ENCODE results near the gene PIH1D2.
"Not testable (repeated sequence)": the region's sequence is repeated elsewhere in the genome, so short reads cannot be mapped to it uniquely, and the experiment has no call there.

PIH1D2 gene

DNA sequence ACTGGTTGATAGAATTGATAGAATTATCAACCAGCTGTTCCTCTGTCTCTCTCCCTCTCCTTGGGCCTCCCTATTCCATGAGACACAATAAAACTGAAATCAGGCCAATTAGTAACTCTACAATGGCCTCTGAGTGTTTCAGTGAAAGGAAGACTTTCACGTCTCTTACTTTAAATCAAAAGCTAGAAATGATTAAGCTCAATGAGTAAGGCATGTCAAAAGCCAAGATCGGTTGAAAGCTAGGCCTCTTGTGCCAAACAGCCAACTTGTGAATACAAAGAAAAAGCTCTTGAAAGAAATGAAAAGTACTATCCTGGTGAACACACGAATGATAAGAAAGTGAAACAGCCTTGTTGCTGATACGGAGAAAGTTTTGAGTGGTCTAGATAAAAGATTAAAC, 16.6 kb downstream of the PIH1D2 start:
- DNase-seq (ENCODE audit: low read depth) = no peak

- DNase-seq (ENCODE audit: low read depth) = no peak
Measured at GRCh38 chr11:112051768-112052167, 22.0 kb downstream of the PIH1D2 start.

DNA sequence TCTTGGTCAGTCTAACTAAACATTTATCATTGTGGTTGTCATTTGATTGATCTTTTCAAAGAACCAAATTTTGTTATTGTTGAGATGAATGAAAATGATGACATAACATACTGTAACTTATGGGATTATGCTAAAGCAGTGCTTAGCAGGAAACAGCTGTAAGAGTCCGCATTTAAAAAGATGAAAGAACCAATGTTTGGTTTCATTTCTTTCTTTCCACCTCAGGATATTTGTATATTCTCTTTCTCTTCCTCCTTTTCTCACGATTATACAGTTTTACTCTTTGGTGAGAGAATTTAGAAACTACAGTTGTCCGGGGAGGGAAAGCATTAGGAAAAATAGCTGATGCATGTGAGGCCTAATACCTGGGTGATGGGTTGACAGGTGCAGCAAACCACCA, 23.1 kb downstream of the PIH1D2 start:
- DNase-seq (ENCODE audit: low read depth) = no peak

DNA sequence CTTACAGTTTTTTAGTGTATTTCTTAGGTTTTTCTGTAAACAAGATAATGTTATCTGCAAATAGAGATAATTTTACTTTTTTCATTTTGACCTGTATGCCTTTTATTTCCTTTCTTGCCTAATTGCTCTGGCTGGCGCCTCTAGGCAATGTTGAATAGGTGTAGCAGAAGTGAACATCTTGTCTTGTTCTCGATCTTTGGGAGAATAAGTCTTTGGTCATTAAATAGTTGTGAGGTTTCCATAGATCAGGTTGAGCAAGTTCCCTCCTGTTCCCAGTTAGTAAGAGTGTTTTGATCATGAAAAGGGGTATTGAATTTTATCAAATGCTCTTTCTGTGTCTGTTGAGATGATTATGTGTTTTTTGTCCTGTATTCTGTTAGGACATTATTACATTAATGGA, 24.0 kb downstream of the PIH1D2 start:
- no peak for DNase-seq (ENCODE audit: low read depth)

GRCh38 chr11:112048256-112048655, 25.6 kb downstream of the PIH1D2 start:
- DNase-seq (ENCODE audit: low read depth) = not testable (repeated sequence)

GRCh38 chr11:112046647-112047046, 27.2 kb downstream of the PIH1D2 start:
- not testable (repeated sequence) for DNase-seq (ENCODE audit: low read depth)

DNA sequence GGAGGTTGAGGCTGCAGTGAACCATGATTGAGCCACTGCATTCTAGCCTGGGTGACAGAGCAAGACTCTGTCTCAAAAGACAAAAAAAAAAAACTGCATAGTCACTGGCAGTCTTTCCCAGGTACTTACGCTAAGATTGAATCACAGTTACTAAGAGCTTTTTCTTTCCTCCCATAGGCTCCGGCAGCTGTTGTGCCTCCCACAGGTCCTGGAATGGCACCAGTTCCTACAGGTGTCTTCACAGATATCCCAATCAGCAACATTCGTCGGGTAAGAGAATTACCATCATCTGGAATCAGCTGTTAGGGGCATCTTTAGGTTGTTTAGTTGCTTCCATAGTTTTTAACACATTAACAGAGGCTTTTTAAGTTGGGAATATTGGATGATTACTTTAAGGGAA, 28.9 kb downstream of the PIH1D2 start:
- DNase-seq (ENCODE audit: low read depth) = no peak

DNA sequence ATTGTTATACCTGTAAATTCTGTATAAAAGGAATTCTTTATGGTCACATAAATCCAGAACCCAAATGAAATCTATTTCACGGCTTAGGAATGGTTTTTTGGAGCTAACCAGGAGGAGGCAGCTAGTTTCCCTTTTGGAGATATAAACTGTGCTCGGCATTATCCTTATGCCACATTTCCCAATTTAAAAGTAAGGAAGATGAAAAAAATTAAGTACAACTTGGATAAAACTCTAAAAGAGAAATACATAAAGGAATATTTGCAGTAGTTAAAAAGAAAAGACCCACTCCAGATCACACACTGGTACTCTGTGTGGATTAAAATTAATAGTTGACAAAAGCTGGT, 30.9 kb downstream of the PIH1D2 start:
- DNase-seq (ENCODE audit: low read depth) = no peak

- DNase-seq (ENCODE audit: low read depth) = no peak
Measured at GRCh38 chr11:112042161-112042960, 31.5 kb downstream of the PIH1D2 start.

- no peak for DNase-seq (ENCODE audit: low read depth)
Measured at GRCh38 chr11:112037527-112037926, 36.3 kb downstream of the PIH1D2 start.

DNA sequence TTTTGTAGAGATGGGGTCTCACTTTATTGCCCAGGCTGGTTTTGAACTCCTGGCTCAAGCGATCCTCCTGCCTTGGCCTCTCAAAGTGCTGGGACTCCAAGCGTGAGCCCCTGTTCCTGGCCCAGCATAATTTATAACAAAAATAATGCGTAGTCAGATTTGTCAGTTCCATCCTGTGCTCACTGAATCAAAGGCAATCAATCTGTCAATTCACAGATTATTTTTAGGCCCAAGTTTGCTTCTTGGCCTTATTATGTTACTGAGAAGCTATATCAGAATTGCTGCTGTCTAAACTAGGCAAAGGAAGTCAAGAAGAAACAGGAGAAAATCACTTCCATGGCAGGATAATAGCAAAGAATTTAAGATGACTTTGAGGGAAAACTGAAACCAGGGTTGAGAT, 39.9 kb downstream of the PIH1D2 start:
- DNase-seq (ENCODE audit: low read depth) = no peak

- no peak for DNase-seq (ENCODE audit: low read depth)
Measured at GRCh38 chr11:112029460-112029859, 44.4 kb downstream of the PIH1D2 start.

- DNase-seq (ENCODE audit: low read depth) = not testable (repeated sequence)
Measured at GRCh38 chr11:112026784-112027410, 46.9 kb downstream of the PIH1D2 start.

GRCh38 chr11:112025707-112026106, 48.1 kb downstream of the PIH1D2 start:
- DNase-seq (ENCODE audit: low read depth) = peak; percentile 12

DNA sequence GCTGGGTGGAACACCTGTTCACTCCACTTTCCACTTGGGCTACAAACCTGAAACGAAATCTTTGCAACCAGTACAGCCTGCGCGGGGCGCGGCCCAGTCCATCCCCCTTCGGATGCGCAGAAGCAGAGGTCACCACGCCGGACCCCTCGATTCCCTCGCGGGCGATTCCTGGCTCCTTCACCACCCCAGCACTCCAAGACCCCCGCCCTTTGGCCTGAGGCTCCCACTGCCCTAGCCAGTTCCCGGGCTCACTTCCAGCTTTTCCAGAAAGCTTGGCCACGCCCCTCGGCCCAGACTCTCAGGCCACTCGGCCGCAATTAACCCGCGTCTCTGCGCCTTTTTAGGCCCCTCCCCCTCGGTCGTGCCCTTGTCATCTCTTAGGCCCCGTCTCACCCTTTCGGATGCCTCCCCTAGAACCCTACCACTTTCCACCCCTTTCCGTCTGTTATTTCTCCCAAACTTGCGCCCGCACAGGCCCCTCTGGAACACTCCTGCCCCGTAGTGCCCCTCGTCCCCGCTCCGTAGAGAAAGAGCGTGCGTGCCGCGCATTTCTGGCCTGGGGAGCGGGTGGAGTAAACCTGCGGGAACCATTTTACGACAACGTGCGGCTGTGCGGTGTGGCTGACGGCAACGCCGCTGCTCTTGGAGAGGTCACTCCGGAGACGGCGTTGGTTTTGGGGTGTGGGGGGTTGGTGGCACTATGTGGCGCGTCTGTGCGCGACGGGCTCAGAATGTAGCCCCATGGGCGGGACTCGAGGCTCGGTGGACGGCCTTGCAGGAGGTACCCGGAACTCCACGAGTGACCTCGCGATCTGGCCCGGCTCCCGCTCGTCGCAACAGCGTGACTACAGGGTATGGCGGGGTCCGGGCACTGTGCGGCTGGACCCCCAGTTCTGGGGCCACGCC, 48.8 kb downstream of the PIH1D2 start, which contains the start of gene DLAT:
DLAT (plus strand) TSS at position 636 of the 906 bp plus-strand sequence; CDS start at position 701, 65 bp downstream.
- peak; percentile 84 for DNase-seq (ENCODE audit: low read depth)

- no peak for DNase-seq (ENCODE audit: low read depth)
Measured at GRCh38 chr11:112024178-112024772, 49.5 kb downstream of the PIH1D2 start.

DNA sequence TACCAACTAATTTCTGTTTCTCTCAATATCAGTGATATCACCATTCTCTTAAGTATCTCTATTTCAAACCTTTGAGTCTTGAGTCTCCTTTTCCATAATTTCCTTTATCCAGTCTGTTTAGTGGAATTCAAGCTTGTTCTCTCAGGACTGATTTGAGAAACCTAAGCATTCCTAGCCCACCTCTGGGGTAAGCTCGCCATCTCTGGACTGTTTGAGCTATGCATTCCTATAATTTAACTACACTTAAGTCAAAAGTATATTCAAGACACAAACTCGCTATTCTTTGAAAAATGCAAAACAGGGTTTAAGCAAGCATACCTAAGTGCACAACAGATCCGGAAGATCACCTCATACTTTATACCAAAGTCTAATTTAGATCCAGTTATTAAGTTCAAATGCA, 50.7 kb downstream of the PIH1D2 start:
- DNase-seq (ENCODE audit: low read depth) = no peak

GRCh38 chr11:112019066-112019465, 54.8 kb downstream of the PIH1D2 start:
- DNase-seq (ENCODE audit: low read depth) = no peak

Data from fibroblast of gingiva (primary cell).